ENCODE results near the gene R3HDM2. TPM values are rescaled to one million over a fixed set of nuclear protein-coding genes. Genes with fewer than 3 reads are reported as not detected.

R3HDM2 gene
- total RNA-seq, 2 donors from 2014 or later = 82.7 to 116 TPM

- Histone ChIP-seq H3K9me3 (ENCODE audit: control insufficient read depth, low read length) (no peaks in the 10 kb centered on the region), H3K9ac (ENCODE audit: extremely low read depth, low read length, poor library complexity, severe bottlenecking) (no peak within 1 kb of the TSS), H3K27ac (ENCODE audit: low read depth, low read length) (no peak within 1 kb of the TSS), H3K4me3 (ENCODE audit: low read length) (no peak within 1 kb of the TSS), H3K27me3 (ENCODE audit: control insufficient read depth, insufficient read depth, low read length, poor library complexity, severe bottlenecking) (no peaks in the 10 kb centered on the region), H3K4me1 (ENCODE audit: control insufficient read depth, insufficient read depth, low read length) (no peaks in the 10 kb centered on the region), H3K36me3 (ENCODE audit: control insufficient read depth, insufficient read depth, low read length) (peaks cover 11% of the 10 kb centered on the region)
- Mint-ChIP-seq H3K4me3 (no peak within 1 kb of the TSS), H3K9me3 (no peaks in the 10 kb centered on the region), H3K36me3 (ENCODE audit: low read depth) (peaks cover 16% of the 10 kb centered on the region), H3K4me1 (no peaks in the 10 kb centered on the region), H3K27ac (no peak within 1 kb of the TSS), H3K27me3 (ENCODE audit: insufficient read depth) (no peaks in the 10 kb centered on the region)
- 84 to 89% methylated on average over 6 to 7 of the region's 7 CpGs for WGBS, 2 experiments (ENCODE audit: insufficient coverage in 1 of 2, insufficient read length in 1 of 2)
- TF ChIP-seq CTCF (conservative IDR thresholded peaks at IDR 0.05) = no peak
- peak; percentile 51 for DNase-seq
These were observed 179.9 kb downstream of the R3HDM2 start, which contains the start of gene STAC3 for GRCh38 chr12:57250956-57251355. STAC3 (minus strand) TSS chr12:57251187; CDS start chr12:57249636, 1,551 bp downstream.

GRCh38 chr12:57250541-57250940 is 180.3 kb downstream of the R3HDM2 start:
- no peaks in the 10 kb centered on the region for H3K9me3 ChIP-seq (ENCODE audit: control insufficient read depth, low read length)
- H3K27ac ChIP-seq (ENCODE audit: low read depth, low read length) = no peak overlapping the region
- Mint-ChIP-seq H3K4me1 (no peaks in the 10 kb centered on the region), H3K36me3 (ENCODE audit: low read depth) (peaks cover 12% of the 10 kb centered on the region), H3K27ac (no peak overlapping the region), H3K27me3 (ENCODE audit: insufficient read depth) (no peaks in the 10 kb centered on the region), H3K4me3 (no peak overlapping the region), H3K9me3 (no peaks in the 10 kb centered on the region)
- WGBS, 2 experiments (ENCODE audit: insufficient coverage in 1 of 2, insufficient read length in 1 of 2) = 96 to 100% methylated on average over 1 to 2 of the region's 3 CpGs
- peaks cover 7% of the 10 kb centered on the region for H3K36me3 ChIP-seq (ENCODE audit: control insufficient read depth, insufficient read depth, low read length)
- no peak overlapping the region for H3K4me3 ChIP-seq (ENCODE audit: low read length)
- no peak for TF ChIP-seq CTCF (conservative IDR thresholded peaks at IDR 0.05)
- H3K9ac ChIP-seq (ENCODE audit: extremely low read depth, low read length, poor library complexity, severe bottlenecking) = no peak overlapping the region
- H3K4me1 ChIP-seq (ENCODE audit: control insufficient read depth, insufficient read depth, low read length) = no peaks in the 10 kb centered on the region
- H3K27me3 ChIP-seq (ENCODE audit: control insufficient read depth, insufficient read depth, low read length, poor library complexity, severe bottlenecking) = no peaks in the 10 kb centered on the region
- no peak for DNase-seq

- Histone ChIP-seq H3K9ac (ENCODE audit: extremely low read depth, low read length, poor library complexity, severe bottlenecking) (no peak overlapping the region), H3K36me3 (ENCODE audit: control insufficient read depth, insufficient read depth, low read length) (peaks cover 3% of the 10 kb centered on the region), H3K27ac (ENCODE audit: low read depth, low read length) (no peak overlapping the region), H3K9me3 (ENCODE audit: control insufficient read depth, low read length) (no peaks in the 10 kb centered on the region), H3K27me3 (ENCODE audit: control insufficient read depth, insufficient read depth, low read length, poor library complexity, severe bottlenecking) (peaks cover 5% of the 10 kb centered on the region), H3K4me1 (ENCODE audit: control insufficient read depth, insufficient read depth, low read length) (no peaks in the 10 kb centered on the region), H3K4me3 (ENCODE audit: low read length) (no peak overlapping the region)
- 88 to 90% methylated on average over 2 to 7 of the region's 7 CpGs for whole genome bisulfite sequencing, 2 experiments (ENCODE audit: insufficient coverage in 1 of 2, insufficient read length in 1 of 2)
- peaks cover 5% of the 10 kb centered on the region for H3K36me3 Mint-ChIP-seq (ENCODE audit: low read depth)
- H3K9me3 Mint-ChIP-seq = no peaks in the 10 kb centered on the region
- no peak overlapping the region for H3K27ac Mint-ChIP-seq
- DNase-seq = no peak
- no peak overlapping the region for H3K4me3 Mint-ChIP-seq
- H3K4me1 Mint-ChIP-seq = peaks cover 1% of the 10 kb centered on the region
- no peak for TF ChIP-seq CTCF (conservative IDR thresholded peaks at IDR 0.05)
- peaks cover 11% of the 10 kb centered on the region for H3K27me3 Mint-ChIP-seq (ENCODE audit: insufficient read depth)
These were observed 181.7 kb downstream of the R3HDM2 start for GRCh38 chr12:57248934-57249742.
